Measurements from ENCODE around the gene MRPL24. TPM values are rescaled to one million over a fixed set of nuclear protein-coding genes. Genes with fewer than 3 reads are reported as not detected.

MRPL24 gene
- total and polyA plus RNA-seq, 2 of the 8 experiments (the other 6 are each of a cell fraction or from before 2014, with no cell fraction given), result 29.7 to 35.2 TPM

GRCh38 chr1:156767101-156767878, 26.4 kb upstream of the MRPL24 start, which contains the start of gene PRCC (continued):
- TF ChIP-seq E2F6 (IDR thresholded peaks at IDR 0.05), result no peak

Measured in H1 (cell line).